Measurements from ENCODE around the gene MYO1E.

Gene MYO1E

DNA sequence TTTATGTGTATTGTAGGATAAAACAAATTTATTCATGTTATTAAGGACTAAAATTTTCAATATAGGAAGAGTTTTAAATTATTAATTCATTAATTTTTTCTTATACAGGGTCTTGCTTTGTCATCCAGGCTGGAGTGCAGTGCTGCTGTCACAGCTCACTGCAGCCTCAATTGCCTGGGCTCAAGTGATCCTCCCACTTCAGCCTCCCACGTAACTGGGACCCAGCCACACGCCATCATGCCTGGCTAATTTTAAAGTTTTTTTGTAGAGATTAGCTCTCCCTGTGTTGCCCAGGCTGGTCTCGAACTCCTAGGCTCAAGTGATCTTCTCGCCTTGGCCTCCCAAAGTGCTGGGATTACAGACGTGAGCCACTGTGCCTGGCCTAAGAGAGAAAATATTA, 253.0 kb downstream of the MYO1E start:
- TF ChIP-seq, protein P1, sequence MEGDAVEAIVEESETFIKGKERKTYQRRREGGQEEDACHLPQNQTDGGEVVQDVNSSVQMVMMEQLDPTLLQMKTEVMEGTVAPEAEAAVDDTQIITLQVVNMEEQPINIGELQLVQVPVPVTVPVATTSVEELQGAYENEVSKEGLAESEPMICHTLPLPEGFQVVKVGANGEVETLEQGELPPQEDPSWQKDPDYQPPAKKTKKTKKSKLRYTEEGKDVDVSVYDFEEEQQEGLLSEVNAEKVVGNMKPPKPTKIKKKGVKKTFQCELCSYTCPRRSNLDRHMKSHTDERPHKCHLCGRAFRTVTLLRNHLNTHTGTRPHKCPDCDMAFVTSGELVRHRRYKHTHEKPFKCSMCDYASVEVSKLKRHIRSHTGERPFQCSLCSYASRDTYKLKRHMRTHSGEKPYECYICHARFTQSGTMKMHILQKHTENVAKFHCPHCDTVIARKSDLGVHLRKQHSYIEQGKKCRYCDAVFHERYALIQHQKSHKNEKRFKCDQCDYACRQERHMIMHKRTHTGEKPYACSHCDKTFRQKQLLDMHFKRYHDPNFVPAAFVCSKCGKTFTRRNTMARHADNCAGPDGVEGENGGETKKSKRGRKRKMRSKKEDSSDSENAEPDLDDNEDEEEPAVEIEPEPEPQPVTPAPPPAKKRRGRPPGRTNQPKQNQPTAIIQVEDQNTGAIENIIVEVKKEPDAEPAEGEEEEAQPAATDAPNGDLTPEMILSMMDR (IDR thresholded peaks at IDR 0.05) = no peak
- Histone ChIP-seq H3K4me1 (no peaks in the 10 kb centered on the region), H3K27me3 (ENCODE audit: control insufficient read depth, insufficient read depth, low read length) (no peaks in the 10 kb centered on the region), H3K27ac (no peak overlapping the region), H3K9me3 (ENCODE audit: control insufficient read depth, low read length) (no peaks in the 10 kb centered on the region), H3K79me2 (no peaks in the 10 kb centered on the region), H3K4me2 (ENCODE audit: low read length) (no peak overlapping the region), H3K9ac (no peak overlapping the region), H3K36me3 (ENCODE audit: control insufficient read depth, insufficient read depth, low read length) (no peaks in the 10 kb centered on the region), H2AFZ (no peak overlapping the region), H3K4me3 (ENCODE audit: low read depth, low read length) (no peak overlapping the region)

GRCh38 chr15:59116771-59117170, 255.9 kb downstream of the MYO1E start:
- Histone ChIP-seq H2AFZ (no peak overlapping the region), H3K4me3 (ENCODE audit: low read depth, low read length) (no peak overlapping the region), H3K9ac (no peak overlapping the region), H3K4me1 (no peaks in the 10 kb centered on the region), H3K79me2 (no peaks in the 10 kb centered on the region), H3K4me2 (ENCODE audit: low read length) (no peak overlapping the region), H3K27me3 (ENCODE audit: control insufficient read depth, insufficient read depth, low read length) (no peaks in the 10 kb centered on the region), H3K27ac (no peak overlapping the region), H3K36me3 (ENCODE audit: control insufficient read depth, insufficient read depth, low read length) (no peaks in the 10 kb centered on the region), H3K9me3 (ENCODE audit: control insufficient read depth, low read length) (no peaks in the 10 kb centered on the region)
- TF ChIP-seq, protein P1 (IDR thresholded peaks at IDR 0.05) = no peak

- no peak overlapping the region for H3K4me3 ChIP-seq (ENCODE audit: low read depth, low read length)
- H3K4me2 ChIP-seq (ENCODE audit: low read length) = no peak overlapping the region
- H3K36me3 ChIP-seq (ENCODE audit: control insufficient read depth, insufficient read depth, low read length) = no peaks in the 10 kb centered on the region
- H3K9me3 ChIP-seq (ENCODE audit: control insufficient read depth, low read length) = no peaks in the 10 kb centered on the region
- no peaks in the 10 kb centered on the region for H3K27me3 ChIP-seq (ENCODE audit: control insufficient read depth, insufficient read depth, low read length)
- no peaks in the 10 kb centered on the region for H3K79me2 ChIP-seq
- TF ChIP-seq, protein P1 (IDR thresholded peaks at IDR 0.05) = no peak
- H3K27ac ChIP-seq = no peak overlapping the region
- no peak overlapping the region for H3K9ac ChIP-seq
- no peaks in the 10 kb centered on the region for H3K4me1 ChIP-seq
- no peak overlapping the region for H2AFZ ChIP-seq
These were observed 256.5 kb downstream of the MYO1E start for GRCh38 chr15:59116141-59116540.

GRCh38 chr15:59115047-59115446, 257.6 kb downstream of the MYO1E start:
- Histone ChIP-seq H3K4me3 (ENCODE audit: low read depth, low read length) (no peak overlapping the region), H3K9me3 (ENCODE audit: control insufficient read depth, low read length) (no peaks in the 10 kb centered on the region), H3K27me3 (ENCODE audit: control insufficient read depth, insufficient read depth, low read length) (no peaks in the 10 kb centered on the region), H3K4me1 (no peaks in the 10 kb centered on the region), H3K9ac (no peak overlapping the region), H3K27ac (no peak overlapping the region), H2AFZ (no peak overlapping the region), H3K4me2 (ENCODE audit: low read length) (no peak overlapping the region), H3K36me3 (ENCODE audit: control insufficient read depth, insufficient read depth, low read length) (no peaks in the 10 kb centered on the region), H3K79me2 (no peaks in the 10 kb centered on the region)
- TF ChIP-seq, protein P1 (IDR thresholded peaks at IDR 0.05) = no peak

- no peaks in the 10 kb centered on the region for H3K4me1 ChIP-seq
- no peak overlapping the region for H3K4me3 ChIP-seq (ENCODE audit: low read depth, low read length)
- no peak overlapping the region for H3K27ac ChIP-seq
- H3K9me3 ChIP-seq (ENCODE audit: control insufficient read depth, low read length) = no peaks in the 10 kb centered on the region
- no peaks in the 10 kb centered on the region for H3K79me2 ChIP-seq
- TF ChIP-seq, protein P1 (IDR thresholded peaks at IDR 0.05) = no peak
- H3K4me2 ChIP-seq (ENCODE audit: low read length) = no peak overlapping the region
- H3K36me3 ChIP-seq (ENCODE audit: control insufficient read depth, insufficient read depth, low read length) = no peaks in the 10 kb centered on the region
- H3K9ac ChIP-seq = no peak overlapping the region
- H3K27me3 ChIP-seq (ENCODE audit: control insufficient read depth, insufficient read depth, low read length) = no peaks in the 10 kb centered on the region
- no peak overlapping the region for H2AFZ ChIP-seq
These were observed 261.4 kb downstream of the MYO1E start for GRCh38 chr15:59111251-59111650.

Data from parathyroid adenoma (tissue), 2 donors.